ENCODE measurements around the gene OBP2B.
A peak's percentile ranks its signal among the peaks of the same experiment; 100 is the strongest.
"Not testable (repeated sequence)": the region's sequence is repeated elsewhere in the genome, so short reads cannot be mapped to it uniquely, and the experiment has no call there.

OBP2B gene

DNA sequence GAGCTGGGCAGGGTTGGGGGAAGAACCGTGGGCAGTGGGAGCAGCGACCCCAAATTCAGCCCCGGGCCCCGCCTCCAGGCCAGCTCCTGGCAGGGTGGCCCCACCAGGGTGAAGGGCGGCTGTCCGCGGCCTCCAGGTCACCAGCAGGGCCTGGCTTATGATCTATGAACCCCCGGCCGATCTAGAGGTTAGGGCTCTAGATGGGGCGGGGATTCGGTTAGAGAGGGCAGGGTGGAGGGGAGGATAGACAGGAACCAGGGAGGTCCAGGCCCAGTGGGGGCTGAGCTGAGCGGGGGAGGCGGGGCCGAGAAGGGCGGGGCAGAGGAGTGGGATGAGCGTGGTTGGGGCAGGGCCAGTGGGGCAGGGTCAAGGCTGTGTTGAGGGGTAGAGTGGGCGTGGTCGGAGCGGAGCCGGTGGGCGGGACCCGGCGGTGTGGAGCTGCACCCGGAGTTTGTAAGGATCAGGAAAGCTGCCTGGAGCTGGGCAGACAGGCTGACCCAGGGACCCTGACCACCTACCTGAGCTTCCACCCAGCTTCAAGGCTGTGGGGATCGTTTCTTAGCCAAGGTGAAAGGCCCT, 29.3 kb upstream of the OBP2B start:
- peak; percentile 14 for DNase-seq (ENCODE audit: low read depth)

DNA sequence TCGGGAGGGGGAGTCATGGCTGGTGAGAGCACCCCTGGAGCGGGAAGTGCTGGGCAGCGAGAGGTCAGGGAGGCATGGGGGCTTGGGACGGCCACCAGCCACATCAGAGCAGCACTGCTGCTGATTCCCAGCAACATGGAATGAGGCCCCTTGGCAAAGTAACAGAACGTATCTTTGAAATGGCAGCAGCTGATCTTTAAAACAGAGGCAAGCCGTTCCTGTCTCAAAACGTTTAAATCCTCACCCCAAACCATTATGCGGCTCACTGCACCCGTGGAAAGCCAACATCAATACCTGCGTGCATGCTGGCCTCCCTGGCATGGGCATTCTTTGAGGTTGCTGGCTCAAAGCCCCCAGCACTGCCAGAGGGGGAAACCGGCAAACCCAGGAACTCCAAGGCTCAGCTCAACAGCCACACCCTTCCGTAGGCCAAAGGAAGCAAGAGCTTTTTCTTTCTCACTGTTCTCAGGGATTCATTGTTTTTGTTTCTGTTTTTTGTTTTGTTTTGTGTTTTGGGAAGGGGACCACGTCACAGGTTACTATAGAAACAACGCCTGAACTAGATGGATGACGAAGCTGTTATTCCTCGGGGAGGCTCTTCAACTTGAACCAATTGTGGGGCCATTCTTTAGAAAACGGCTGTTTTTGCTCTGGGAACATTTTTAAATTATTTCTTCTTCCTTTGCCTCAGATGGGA, 28.1 kb upstream of the OBP2B start:
- DNase-seq (ENCODE audit: low read depth): no peak

DNA sequence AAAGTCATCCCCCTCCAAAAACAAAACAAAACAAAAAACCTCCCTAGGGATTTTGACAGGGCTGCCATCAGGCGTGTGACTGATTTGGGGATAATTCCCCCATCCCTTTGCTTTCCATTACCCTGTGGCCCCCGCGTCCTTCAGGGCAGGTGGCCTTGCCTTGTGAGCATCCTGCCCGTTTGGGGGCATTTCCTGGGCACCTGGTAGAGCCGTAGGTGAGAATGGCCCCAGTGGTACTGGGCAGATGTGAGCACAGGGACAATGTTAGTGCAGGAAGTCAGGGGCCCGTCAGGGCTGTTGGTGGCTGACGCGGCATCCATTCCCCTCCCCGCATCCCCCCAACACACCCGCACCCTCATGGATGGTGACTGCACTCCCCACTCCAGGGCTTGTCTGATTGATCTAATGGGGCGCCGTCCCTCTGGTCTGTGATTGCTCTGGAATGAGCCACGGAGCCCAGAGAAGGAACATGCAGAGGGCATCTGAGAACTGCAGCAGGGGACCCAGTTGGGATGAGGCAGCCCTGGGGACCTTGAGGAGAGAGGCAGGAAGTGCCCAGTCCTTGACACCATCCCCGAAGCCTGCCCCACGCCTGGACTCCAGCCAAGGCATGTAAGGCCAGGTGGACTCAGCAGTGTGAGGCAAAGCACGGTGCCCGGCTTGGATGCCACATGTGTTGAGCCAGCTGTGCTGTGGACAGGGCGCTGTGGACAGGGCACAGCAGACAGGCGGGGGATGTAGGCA, 27.4 kb upstream of the OBP2B start:
- not testable (repeated sequence) for DNase-seq (ENCODE audit: low read depth)

DNA sequence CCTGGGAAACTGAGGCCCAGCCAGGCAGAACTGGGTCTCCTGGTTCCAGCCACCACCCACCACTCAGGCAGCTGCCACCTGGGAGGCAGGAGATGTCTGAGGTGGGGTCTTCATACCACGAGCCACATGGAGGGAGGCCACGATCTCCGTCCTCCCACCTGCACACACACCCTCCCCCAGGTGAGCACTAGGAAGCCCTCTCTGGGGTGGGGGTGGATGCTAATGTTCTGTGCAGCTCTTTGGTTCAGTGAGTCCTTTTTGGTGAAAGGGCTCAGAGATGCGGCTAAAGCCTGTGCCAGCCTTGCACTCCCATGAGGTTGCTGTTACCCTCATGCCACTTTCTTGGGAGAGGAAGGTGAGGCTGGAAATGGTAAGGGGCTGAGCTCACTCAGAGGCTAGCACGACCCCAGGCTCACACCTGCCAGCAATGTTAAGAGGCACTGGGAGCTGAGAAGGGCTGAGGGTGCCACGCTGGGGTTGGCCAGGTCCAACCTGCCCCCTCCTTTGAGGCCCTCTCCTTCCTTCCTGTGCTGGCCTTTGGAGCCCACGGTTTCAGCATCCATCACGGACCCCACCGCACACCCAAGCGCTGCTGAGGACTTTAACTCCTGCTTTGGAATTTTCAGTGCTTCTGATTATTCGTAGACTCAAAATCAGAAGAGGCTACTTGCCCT, 26.6 kb upstream of the OBP2B start:
- DNase-seq (ENCODE audit: low read depth): no peak

DNA sequence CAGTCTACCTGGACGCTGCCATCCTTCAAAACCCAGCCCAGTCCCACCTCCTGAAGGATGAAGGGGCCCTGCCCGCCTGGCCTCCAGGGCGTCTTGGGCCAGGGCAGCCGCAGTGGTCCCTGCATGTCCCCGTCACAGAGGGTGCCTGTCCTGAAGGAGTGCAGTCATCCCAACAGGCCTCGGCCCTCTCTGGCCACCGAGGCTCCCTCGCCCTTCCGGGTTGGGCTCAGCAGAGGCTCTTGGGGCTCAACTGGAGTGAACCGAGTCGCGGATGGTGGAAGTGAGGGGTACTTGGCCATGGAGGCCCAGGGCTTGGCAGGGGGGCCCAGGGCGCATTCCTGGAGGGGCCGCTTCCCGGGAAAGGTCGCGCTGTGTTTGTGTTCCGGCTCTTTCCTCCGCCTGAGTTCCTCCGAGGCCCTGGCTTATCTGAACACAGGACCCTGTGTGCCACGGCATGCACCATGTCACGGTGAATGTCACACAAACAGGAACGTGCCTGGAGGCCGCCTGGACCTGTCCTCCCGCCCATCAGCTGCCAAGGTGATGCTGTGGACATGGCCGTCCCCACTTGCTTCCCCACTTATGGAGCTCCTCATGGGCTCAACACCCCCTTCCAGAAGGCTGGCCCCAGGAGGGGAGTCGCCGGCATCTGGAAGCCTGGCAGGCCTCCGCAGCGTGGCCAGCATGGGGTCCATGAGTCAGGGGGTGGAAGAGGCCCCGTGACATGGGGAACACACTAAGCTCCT, 25.7 kb upstream of the OBP2B start:
- DNase-seq (ENCODE audit: low read depth): no peak

DNA sequence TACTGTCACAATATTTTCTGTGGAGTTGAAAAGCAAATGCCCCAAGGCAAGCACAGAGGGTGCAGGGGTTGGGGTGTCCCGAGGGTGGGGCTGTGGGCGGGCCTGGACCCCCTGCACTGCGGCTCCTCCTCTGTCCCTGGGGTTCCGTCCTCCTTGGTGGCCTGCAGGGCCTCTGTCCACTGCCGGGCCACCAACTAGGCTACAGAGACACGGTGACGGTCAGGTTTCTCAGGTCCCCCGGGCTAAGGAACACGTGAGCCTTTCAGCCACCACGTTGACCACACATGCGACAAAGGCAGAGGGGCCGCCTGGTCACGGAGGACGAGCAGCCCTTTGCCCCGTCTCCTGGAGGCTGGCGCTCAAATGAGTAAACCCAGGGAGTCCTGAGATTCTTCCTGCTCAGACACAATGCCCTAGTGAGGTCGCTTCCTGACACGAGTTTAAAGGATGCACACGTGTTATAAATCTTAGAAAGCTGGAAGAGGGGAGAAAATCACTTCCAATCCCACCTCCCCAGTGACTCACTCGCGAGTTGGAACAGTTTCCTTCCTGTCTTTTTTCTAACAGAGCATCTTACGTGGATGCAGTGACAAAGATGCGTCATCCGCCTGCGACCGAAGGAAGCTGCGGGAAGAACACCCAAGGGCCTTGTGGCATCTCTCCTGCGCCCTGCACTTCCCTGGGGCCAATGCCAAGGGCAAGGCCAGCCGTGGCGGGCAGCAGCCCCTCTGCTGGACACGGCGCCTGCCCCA, 24.8 kb upstream of the OBP2B start:
- no peak for DNase-seq (ENCODE audit: low read depth)

DNA sequence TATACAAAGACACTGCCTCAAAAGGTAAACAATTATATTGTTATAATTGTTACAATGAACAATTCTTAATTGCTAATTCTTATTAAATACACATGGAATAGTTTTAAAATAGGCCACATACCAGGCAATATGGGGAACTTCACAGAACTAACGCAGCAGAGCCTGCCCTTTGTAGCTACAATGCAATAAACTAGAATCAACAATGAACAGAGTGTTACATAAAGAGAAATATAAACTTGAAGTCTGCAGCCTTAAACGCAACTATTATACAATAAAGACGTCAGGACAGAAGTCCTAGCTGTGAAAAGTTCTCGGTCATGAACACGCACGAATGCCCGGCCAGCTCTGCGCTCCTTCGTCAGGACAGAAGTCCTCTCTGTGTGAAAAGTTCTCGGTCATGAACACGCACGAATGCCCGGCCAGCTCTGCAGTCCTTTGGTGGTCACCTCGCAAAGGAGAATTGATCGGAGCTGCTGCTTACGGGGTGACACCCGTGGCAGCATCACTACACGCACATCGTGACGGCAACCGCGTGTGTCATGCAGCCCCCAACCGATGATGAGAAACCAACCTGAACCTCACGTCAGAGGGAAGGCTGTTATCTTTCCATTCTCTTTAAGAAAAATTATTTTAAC, 23.0 kb upstream of the OBP2B start:
- DNase-seq (ENCODE audit: low read depth): not testable (repeated sequence)

DNA sequence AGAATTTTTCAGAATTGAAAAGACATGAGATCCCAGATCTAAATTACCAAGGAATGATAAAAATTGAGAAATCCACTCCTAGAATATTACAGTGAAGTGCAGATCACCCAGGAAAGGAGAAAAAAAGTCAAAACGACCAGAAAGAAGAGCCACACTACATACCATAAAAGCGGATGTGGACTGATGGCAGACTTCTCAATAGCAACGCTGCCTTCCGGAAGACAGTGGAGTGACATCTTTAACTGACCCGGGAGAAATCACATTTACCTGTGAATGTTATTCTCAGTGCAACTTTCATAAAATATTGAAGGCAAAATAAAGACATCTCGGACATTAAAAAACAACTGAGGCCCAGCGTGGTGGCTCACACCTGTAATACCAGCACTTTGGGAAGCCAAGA, 21.5 kb upstream of the OBP2B start:
- DNase-seq (ENCODE audit: low read depth): not testable (repeated sequence)

DNA sequence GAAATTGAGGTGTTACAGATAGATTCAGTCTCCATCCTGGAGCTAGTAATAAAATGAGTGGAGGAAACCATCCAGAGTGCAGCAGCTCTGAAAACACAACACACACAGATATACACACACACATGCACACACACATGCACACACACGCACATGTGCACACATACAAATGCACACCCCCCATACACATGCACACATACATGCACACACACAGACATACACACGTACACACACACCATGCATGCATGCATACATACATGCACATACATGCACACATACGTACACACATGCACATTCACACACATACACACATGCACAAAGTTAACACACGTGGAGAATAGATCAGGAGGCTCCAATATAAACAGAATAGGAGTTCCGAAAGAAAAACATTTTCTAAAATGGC, 21.0 kb upstream of the OBP2B start:
- no peak for DNase-seq (ENCODE audit: low read depth)

DNA sequence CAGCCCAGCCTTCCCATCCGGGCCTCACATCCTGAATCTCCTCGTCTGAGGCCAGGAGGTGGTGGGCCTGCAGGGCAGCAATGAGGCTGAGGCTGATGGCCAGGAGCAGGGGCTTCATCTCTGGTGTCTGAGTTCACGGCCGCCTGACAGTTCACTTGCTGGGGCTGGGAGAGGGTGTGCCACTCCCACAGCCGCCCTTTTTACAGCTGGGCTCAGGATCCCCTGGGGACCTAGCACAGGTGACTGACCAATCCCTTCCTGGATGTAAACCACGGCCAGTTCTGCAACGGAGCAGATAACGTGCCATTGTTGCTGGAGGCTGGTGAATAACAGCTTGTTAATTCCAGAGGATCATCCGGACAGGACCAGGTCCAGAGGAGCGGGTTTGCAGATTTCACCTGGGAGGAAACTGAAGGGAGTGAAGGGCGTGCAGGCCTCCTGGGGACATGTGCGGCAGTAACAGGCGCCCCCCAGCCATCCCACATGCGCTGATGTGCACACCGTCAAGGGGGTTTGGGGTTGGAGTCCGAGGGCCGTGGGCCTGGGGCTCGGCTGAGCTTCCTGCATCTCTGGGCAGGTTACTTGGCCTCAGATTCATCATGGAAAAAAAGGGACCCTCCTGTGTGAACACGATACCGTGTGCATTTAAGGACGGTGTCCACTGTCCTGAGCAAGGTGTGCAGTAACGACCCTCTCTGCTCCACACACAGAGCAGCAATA, 19.6 kb upstream of the OBP2B start:
- not testable (repeated sequence) for DNase-seq (ENCODE audit: low read depth)

DNA sequence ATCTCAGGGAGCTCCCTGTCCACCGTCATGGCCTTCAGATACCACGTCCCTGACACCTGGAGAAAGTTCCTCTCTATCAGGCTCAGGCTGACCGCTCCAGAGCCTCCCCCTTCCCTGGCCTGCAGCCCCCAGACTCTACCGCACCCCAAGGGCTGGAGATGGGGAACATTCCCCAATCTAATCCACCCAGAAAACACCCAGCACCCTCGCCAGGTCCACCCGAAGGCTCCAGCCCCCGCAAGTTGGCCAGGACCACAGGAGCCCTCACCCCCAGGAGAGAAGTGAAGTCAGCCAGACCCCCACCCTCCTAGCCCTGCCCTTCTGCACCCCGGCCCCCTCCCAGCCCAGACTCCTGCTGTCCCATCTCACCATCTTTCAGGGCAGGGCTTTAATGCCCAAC, 18.9 kb upstream of the OBP2B start:
- DNase-seq (ENCODE audit: low read depth): not testable (repeated sequence)

DNA sequence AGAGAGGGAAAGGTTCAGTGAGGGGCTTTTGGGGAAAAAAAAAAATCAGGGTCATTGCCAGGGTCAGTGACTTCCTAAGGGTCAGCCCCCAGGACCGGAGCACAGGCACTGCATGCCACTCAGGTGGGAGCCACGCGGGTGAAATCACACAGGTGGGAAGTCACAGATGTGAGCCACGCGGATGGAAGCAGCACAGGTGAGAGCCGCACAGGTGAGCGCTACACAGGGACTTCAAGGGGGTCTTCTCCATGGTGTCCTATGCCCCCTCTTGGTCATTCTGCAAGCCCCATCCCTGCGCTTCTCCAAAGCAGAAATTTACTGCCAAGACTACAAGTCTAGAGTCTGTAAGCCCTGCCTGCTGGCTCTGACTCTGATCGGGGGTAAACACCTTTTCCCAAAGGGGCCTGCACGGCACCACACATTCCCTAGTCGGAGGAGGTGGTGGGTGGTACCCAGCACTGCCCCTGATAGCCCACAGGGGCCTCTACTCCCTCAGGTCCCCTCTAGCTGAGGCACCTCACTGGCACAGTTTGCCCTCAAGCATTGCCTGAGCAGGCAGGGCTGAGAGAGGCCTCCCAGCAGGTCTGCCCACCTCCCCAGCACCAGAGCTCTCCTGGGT, 18.3 kb upstream of the OBP2B start:
- no peak for DNase-seq (ENCODE audit: low read depth)

DNA sequence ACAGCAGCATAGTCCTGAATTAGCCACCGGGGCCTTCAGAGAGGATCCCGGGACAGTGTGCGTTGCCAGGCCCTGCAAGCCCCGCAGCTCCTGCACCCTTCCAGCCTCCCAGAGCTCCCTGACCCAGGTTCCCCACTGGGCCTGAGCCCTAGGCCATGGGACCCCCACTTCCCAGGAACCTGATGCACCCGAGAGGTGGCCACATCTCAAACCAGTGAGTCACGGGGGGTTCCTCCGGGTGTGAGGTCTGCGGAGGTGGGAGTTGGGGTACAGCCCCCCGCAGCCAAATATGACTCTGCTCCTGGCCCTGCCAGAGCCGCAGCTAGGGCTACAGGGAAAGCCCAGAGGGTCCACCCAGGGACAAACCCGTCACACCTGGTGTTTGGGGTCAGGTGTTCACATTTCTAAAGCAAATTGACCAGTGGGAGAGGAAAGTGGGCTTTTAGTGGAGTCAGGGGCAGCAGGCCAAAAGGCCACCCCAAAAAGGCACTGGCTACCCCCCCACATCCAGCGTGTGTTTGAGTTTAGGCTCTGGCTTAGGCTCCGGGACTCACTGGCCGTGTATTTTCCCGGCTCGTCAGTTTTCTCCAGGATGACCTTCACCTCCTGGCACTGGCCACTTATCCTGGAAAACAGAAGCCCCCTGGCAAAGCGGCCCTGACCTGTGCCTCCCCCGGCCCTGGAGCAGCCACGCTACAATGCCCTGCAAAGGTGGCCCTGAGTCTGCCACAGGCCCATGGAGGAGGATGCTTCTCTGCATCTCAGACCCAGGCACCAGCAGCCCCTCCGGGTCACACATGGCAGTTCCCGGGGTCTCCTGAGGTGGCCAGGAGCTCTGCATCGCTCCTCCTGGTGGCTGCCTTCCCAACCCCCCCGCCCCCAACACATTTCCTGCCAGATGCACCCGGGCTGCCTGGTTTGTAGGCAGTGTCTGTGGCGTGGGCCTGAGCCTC, 17.4 kb upstream of the OBP2B start:
- DNase-seq (ENCODE audit: low read depth): no peak

DNA sequence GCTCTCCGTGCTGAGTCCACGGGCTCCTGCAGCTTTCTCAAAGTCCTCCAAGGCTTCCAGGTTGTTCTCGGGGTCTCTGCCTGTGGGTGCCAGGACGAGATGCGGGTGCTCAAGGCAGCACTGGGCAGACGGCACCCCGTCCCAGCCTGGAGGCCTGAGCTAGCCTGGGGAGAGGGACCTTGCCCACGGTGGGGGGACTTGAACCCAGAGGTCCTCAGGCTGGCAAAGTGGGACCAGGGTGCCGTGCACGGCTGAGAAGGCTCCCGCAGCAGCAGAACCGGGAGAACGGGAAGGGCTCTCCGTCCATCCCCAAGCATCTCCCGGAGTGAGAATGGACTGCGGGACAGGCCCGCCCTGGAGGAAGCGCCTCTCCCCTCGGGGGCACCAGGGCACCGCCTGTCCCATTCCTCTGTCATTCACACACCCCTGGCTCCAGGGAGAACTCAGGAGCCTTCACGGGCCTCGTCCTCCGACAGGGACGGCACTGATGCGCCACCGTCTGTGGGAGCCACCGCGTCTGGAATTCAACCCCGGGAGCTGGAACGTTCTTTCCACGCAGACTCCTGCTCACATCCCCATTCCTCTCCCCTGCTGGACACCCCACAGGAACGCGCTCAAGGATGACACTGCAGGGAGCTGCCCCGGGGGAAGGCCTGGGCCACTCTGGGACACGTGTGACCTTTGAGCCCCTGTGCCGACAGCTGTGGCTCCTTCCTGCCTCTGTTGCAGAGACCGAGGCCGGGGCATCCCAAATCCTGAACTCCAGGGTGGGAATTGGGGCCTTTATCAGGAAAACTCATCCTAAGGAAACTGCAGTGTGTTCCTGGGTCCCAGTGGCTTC, 16.3 kb upstream of the OBP2B start:
- DNase-seq (ENCODE audit: low read depth): no peak

DNA sequence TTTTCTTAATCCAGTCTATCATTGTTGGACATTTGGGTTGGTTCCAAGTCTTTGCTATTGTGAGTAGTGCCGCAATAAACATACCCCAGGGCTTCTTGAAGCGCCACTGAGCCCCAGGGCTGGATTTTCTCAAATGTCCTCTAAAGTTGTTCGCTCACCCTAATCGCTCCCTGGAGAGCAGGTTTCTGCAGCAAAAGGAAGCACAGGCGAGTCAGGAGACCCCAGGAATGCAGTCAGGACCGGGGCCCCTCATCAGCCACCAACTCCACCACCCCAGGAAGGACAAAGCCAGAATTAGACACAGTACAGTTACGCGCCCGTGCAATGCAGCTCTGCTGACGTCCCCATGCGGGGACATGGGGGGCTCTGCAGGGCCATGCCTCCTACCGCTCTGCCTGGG, 15.7 kb upstream of the OBP2B start:
- DNase-seq (ENCODE audit: low read depth): no peak

DNA sequence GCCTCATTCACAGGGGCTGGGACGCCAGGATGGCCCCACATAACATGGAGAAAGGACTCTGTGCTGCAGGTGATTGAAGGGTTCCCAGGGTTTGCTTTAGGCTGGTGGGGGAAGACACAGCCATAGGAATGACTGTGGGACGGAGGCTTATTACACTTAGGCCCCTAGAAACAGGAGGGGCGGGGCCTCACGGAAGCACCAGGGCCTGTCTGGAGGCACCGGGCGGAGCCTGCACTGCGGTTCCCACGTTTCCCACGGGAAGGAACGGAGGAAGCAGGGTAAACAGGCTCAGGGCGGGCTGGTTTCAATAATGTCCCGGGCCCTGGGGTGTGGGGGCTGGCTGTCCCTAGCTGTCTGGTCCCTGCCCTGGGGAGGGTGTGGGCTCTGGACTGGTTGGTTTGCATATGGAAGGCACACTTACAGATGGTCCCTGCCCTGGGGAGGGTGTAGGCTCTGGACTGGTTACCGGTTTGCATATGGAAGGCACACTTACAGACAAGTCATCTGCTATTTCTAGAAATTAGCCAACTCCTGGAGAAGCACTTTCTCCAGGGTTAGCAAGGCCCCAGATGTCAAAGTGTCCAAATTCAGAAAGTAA, 14.2 kb upstream of the OBP2B start:
- not testable (repeated sequence) for DNase-seq (ENCODE audit: low read depth)

DNA sequence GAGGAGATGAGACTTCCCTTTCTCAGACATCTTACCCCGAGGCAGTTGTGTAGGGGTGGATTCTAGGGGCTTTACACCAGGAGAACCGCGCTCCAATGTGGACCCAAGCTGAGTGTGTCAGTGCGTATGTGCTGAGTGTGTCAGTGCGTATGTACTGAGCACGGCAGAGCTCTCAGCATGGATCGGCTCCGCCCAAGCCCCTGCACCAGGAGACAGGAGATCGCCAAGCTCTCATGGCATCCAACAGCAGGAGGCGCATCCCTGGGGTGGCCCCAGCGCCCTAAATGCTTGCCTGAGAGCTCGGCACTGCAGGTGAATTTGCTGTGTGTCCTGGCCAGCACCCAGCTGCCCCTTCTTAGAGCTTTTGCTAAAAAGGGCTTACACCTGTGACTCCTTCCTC, 12.9 kb upstream of the OBP2B start:
- DNase-seq (ENCODE audit: low read depth): not testable (repeated sequence)

Measured in stimulated activated CD8-positive, alpha-beta memory T cell treated with anti-CD3 and anti-CD28 coated beads, Interleukin-15, amount 100 ng/mL, for 24 hours (primary cell).